Measurements from ENCODE around the gene CD2.

The CD2 gene

DNA sequence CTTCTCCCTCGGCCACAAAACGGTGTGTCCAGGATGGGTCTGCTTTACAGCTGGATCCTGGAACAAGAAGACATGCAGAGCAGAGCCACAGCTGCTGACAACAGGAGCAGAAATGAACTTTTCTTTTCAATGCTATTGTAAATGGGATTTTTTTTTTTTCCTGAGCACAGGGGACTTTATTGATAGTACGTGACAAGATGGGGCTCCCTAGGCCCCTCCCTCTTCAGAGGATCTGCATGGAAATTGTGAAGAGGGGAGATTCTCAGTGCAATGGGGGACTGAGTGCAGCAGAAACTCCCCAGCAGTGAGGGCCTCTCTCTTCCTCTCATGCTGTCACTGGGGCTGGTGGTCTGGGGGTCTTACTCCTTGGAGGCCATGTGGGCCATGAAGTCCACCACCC lies 40.8 kb upstream of the CD2 start:
- TF ChIP-seq EZH2phosphoT487 (IDR thresholded peaks at IDR 0.05; ENCODE audit: low read depth): no peak
- TF ChIP-seq, protein P1, sequence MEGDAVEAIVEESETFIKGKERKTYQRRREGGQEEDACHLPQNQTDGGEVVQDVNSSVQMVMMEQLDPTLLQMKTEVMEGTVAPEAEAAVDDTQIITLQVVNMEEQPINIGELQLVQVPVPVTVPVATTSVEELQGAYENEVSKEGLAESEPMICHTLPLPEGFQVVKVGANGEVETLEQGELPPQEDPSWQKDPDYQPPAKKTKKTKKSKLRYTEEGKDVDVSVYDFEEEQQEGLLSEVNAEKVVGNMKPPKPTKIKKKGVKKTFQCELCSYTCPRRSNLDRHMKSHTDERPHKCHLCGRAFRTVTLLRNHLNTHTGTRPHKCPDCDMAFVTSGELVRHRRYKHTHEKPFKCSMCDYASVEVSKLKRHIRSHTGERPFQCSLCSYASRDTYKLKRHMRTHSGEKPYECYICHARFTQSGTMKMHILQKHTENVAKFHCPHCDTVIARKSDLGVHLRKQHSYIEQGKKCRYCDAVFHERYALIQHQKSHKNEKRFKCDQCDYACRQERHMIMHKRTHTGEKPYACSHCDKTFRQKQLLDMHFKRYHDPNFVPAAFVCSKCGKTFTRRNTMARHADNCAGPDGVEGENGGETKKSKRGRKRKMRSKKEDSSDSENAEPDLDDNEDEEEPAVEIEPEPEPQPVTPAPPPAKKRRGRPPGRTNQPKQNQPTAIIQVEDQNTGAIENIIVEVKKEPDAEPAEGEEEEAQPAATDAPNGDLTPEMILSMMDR (IDR thresholded peaks at IDR 0.05; ENCODE audit: low read depth, low read length): no peak
- Histone ChIP-seq H3K9me3 (ENCODE audit: insufficient read depth, low read length) (no peaks in the 10 kb centered on the region), H3K27ac (ENCODE audit: low read length) (no peak overlapping the region), H4K20me1 (ENCODE audit: insufficient read depth, low read length) (no peaks in the 10 kb centered on the region), H3K9ac (ENCODE audit: low read length) (no peak overlapping the region), H2AFZ (ENCODE audit: low read depth, low read length) (no peak overlapping the region), H3K36me3 (replicated peaks; ENCODE audit: low read depth, low read length) (no peaks in the 10 kb centered on the region), H3K4me2 (ENCODE audit: low read length) (no peak overlapping the region), H3K4me1 (ENCODE audit: low read length) (peaks cover 12% of the 10 kb centered on the region), H3K4me3 (ENCODE audit: low read length) (no peak overlapping the region), H3K27me3 (ENCODE audit: low read depth, low read length) (no peaks in the 10 kb centered on the region), H3K79me2 (ENCODE audit: low read length) (no peaks in the 10 kb centered on the region)

DNA sequence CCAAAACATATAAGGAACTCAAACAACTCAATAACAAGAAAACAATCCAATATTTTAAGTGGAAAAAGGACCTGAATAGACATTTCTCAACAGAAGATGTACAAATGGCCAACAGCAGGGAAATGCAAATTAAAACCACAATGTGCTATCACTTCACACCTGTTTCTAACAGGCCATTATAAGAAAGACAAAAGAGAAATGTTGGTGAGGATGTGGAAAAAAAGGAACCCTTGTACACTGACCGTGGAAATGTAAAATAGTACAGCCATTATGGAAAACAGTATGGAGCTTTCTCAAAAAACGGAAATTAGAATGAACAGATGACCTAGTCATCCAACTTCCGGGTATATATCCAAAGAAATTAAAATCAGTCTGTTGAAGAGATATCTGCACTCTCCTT lies 37.8 kb upstream of the CD2 start:
- Histone ChIP-seq H3K4me1 (ENCODE audit: low read length) (peaks cover 12% of the 10 kb centered on the region), H3K79me2 (ENCODE audit: low read length) (no peaks in the 10 kb centered on the region), H3K9ac (ENCODE audit: low read length) (no peak overlapping the region), H3K4me2 (ENCODE audit: low read length) (no peak overlapping the region), H3K4me3 (ENCODE audit: low read length) (no peak overlapping the region), H3K27ac (ENCODE audit: low read length) (no peak overlapping the region), H4K20me1 (ENCODE audit: insufficient read depth, low read length) (no peaks in the 10 kb centered on the region), H3K36me3 (replicated peaks; ENCODE audit: low read depth, low read length) (no peaks in the 10 kb centered on the region), H3K9me3 (ENCODE audit: insufficient read depth, low read length) (no peaks in the 10 kb centered on the region), H2AFZ (ENCODE audit: low read depth, low read length) (no peak overlapping the region), H3K27me3 (ENCODE audit: low read depth, low read length) (no peaks in the 10 kb centered on the region)
- TF ChIP-seq EZH2phosphoT487 (IDR thresholded peaks at IDR 0.05; ENCODE audit: low read depth): no peak
- TF ChIP-seq, protein P1 (IDR thresholded peaks at IDR 0.05; ENCODE audit: low read depth, low read length): no peak

DNA sequence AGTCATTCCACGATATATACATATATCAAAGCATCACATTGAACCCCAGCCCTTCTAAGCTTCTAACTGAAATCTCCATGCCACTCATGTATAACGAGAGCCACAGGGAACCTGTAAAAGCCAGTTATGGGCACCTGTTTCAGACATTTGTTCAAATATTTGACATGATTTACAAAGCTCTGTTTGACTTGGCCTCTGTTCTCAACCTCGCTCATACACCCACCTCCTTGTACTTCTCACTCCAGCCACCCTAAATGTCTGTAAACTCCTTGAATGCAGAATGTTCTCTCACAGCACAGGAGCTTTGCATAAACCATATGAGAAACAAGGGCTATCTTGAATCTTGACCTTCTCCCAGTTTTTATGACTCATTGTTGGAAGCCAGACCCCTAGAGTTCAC lies 36.9 kb upstream of the CD2 start:
- Histone ChIP-seq H3K27ac (ENCODE audit: low read length) (no peak overlapping the region), H3K27me3 (ENCODE audit: low read depth, low read length) (no peaks in the 10 kb centered on the region), H3K79me2 (ENCODE audit: low read length) (no peaks in the 10 kb centered on the region), H3K4me1 (ENCODE audit: low read length) (peaks cover 8% of the 10 kb centered on the region), H3K9ac (ENCODE audit: low read length) (no peak overlapping the region), H4K20me1 (ENCODE audit: insufficient read depth, low read length) (no peaks in the 10 kb centered on the region), H3K4me2 (ENCODE audit: low read length) (no peak overlapping the region), H3K36me3 (replicated peaks; ENCODE audit: low read depth, low read length) (no peaks in the 10 kb centered on the region), H3K9me3 (ENCODE audit: insufficient read depth, low read length) (no peaks in the 10 kb centered on the region), H3K4me3 (ENCODE audit: low read length) (no peak overlapping the region), H2AFZ (ENCODE audit: low read depth, low read length) (no peak overlapping the region)
- no peak for TF ChIP-seq EZH2phosphoT487 (IDR thresholded peaks at IDR 0.05; ENCODE audit: low read depth)
- TF ChIP-seq, protein P1 (IDR thresholded peaks at IDR 0.05; ENCODE audit: low read depth, low read length): no peak

DNA sequence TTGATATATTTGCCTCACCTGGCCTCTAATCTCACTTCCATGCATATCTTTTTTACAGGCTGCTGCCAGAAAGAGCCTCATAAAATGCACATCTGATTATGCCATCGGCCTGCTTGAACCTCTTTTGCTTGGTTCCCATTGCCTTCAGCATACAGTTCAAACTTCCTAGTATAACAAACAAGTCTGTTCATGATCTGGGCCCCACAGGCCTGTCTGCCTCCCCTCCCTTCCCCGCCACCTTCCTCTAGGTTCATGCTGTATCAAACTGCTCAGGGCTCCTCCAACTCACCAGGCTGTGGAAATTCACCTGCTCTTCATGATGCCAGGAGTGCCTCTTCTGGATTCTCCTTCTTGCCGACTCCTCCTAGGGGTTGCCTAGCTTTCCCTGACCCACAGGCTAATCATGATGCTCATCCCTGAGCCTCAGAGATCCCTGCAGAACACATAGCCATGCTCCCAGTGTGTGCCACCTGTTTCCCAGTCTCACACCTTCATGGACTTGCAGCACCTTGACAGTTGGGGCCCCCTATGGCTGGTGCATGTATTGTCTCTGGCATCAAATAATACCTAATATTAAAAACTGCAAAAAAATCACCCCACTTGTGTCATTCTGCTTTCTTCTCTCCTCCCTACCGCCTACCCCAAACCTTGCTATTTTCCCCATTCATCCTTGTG lies 33.7 kb upstream of the CD2 start:
- no peak overlapping the region for H3K27ac ChIP-seq (ENCODE audit: low read length)
- H3K4me3 ChIP-seq (ENCODE audit: low read length): no peak overlapping the region
- no peak overlapping the region for H3K9ac ChIP-seq (ENCODE audit: low read length)
- no peak overlapping the region for H2AFZ ChIP-seq (ENCODE audit: low read depth, low read length)
- no peak overlapping the region for H3K4me2 ChIP-seq (ENCODE audit: low read length)
- no peaks in the 10 kb centered on the region for H3K79me2 ChIP-seq (ENCODE audit: low read length)
- H3K4me1 ChIP-seq (ENCODE audit: low read length): no peaks in the 10 kb centered on the region
- no peaks in the 10 kb centered on the region for H3K27me3 ChIP-seq (ENCODE audit: low read depth, low read length)
- H4K20me1 ChIP-seq (ENCODE audit: insufficient read depth, low read length): no peaks in the 10 kb centered on the region
- TF ChIP-seq EZH2phosphoT487 (IDR thresholded peaks at IDR 0.05; ENCODE audit: low read depth): no peak
- TF ChIP-seq, protein P1 (IDR thresholded peaks at IDR 0.05; ENCODE audit: low read depth, low read length): no peak
- H3K36me3 ChIP-seq (replicated peaks; ENCODE audit: low read depth, low read length): no peaks in the 10 kb centered on the region
- no peaks in the 10 kb centered on the region for H3K9me3 ChIP-seq (ENCODE audit: insufficient read depth, low read length)
